Measurements from ENCODE around the gene RNF212.

GRCh38 chr4:1033840-1034551, 79.4 kb downstream of the RNF212 start:
- TF ChIP-seq EZH2 (IDR thresholded peaks at IDR 0.05; ENCODE audit: insufficient read depth, poor library complexity, severe bottlenecking) (no peak), EZH2phosphoT487 (IDR thresholded peaks at IDR 0.05; ENCODE audit: insufficient read depth, low read depth) (no peak)

Data from GM23248 (cell line).